Stimulated activated CD4-positive, alpha-beta T cell treated with anti-CD3 and anti-CD28 coated beads, Interleukin-15, amount 100 ng/mL, for 24 hours (primary cell): ENCODE results near the gene PSMD14.
A peak's percentile ranks its signal among the peaks of the same experiment; 100 is the strongest.

Source experiments
- DNase-seq: peaks from one replicate; pipeline ENCODE4 v3.0.0-alpha.2; 2020

PSMD14 gene

GRCh38 chr2:161420406-161421074, 112.3 kb downstream of the PSMD14 start:
- no peak for DNase-seq

- DNase-seq, result no peak
Observed at GRCh38 chr2:161421686-161422085, 113.5 kb downstream of the PSMD14 start.

DNA sequence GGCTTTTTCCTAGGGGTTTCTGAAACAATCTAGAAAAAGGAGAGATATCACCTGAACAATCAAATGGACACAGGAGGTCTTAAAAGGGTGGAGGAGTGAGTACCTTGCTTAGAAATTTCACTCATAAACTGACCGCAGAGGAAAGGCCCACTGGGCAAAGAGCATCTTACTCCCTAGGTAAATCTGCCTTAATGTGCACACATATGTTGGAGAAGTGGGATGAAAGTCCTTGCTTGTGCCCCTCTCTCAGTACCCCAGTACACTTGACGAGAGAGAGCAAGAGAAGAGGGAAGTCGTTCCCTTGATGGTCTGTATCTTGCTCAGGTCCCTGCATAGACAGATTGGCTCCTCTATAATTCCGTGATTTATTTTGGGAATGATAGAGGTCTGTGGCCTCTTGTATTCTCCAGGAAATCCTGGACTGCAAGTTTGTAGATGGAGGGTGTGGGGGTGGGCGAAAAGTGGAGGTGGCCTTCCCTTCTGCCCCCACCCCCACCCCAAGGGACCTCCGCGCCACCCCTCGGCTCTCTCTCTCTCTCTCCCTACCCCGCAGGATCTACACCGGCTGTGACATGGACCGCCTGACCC, 114.7 kb downstream of the PSMD14 start:
- DNase-seq, result no peak

GRCh38 chr2:161423421-161424393, 115.5 kb downstream of the PSMD14 start:
- no peak for DNase-seq

GRCh38 chr2:161424394-161424769, 116.2 kb downstream of the PSMD14 start:
- DNase-seq, result no peak

DNA sequence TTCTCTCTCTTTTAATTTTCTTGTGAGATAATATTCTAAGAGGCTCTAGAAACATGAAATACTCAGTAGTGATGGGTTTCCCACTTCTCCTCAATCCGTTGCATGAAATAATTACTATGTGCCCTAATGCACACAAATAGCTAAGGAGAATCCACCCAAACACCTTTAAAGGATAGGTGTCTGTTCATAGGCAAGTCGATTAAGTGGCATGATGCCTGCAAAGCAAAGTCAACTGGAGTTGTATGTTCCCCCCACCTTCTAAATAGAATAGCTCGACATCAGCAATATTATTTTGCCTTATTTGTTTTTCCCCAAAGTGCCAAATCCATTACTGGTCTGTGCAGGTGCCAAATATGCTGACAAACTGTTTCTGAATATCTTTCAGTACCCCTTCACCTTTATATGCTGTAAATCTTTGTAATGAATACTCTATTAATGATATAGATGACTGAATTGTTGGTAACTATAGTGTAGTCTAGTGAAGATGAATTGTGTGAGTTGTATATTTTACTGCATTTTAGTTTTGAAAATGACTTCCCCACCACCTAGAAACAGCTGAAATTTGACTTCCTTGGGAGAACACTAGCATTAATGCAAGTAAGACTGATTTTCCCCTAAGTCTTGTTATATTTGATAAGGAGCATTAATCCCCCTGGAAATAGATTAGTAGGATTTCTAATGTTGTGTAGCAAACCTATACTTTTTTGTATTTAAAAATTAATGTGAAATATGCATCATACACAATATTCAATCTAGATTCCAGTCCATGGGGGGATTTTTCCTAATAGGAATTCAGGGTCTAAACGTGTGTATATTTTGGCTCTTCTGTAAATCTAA, 116.9 kb downstream of the PSMD14 start:
- DNase-seq, result no peak

DNA sequence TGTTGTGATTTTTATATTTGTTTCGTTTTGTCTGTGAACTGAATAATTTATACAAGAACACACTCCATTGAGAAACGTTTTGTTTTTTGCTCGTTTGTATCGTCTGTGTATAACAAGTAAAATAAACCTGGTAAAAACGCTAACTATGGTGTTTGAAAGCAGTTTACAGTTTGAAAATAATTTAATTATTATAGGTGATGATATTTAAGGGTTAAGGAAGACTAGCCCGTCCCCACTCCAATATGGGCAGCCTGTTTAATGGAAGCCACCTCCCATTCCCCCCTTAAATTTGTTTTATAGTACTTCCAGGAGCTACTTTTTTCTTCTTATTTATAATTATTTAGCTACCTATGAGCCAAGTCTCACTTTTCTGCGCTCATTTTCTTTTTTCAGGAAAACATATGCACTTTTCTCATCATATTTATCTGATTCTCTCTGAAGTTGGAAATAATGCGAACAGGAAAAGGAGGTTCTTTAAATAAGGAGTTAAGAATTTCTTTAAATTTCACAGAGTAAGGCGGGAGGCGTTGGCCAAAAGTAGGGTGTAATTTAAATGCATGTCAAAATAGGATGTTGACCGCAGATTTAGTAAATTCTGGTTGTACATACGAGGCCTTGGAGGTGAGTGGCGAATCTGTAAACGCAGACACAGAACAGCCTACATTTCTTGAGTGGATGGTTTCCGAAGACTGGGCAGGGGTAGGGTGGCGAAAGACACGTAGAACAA, 117.7 kb downstream of the PSMD14 start:
- DNase-seq, result no peak

- no peak for DNase-seq
Observed at GRCh38 chr2:161426455-161426921, 118.3 kb downstream of the PSMD14 start.

DNA sequence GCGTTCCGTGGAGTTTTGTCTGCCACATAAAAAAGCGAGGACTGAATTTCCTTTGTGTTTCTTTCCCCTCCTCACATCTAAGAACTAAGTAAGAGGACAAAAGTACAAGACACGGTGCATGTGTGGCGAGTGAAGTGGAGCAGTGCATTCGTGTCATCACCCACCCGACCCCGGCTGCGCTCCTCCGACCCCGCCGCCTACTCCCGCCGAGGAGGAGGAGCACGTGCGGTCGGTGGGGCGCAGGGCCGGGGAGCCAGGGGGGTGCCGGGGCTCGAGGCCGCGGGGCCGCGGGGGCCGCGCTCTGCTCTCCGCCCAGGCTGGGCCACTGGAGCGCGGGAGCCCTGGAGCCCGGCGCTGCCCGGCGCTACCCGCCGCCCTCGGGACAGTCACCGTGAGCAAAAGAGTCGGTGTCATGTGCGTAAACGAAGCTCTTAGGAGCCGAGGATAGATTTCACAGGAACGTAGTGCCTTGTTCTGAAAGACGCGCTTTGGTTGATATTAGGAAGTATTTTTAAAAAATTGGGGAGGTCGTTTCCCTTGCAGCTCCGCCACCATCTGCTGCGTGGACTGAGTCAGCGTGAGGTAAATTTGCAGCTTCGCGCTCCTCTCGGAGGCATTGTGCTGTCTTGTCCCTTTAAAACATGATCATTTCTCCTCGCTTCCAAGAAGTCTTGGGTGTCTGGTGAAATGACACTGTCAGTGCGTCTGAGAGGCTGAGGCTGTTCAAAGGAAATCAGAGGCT, 118.9 kb downstream of the PSMD14 start:
- DNase-seq, result peak; percentile 48

DNA sequence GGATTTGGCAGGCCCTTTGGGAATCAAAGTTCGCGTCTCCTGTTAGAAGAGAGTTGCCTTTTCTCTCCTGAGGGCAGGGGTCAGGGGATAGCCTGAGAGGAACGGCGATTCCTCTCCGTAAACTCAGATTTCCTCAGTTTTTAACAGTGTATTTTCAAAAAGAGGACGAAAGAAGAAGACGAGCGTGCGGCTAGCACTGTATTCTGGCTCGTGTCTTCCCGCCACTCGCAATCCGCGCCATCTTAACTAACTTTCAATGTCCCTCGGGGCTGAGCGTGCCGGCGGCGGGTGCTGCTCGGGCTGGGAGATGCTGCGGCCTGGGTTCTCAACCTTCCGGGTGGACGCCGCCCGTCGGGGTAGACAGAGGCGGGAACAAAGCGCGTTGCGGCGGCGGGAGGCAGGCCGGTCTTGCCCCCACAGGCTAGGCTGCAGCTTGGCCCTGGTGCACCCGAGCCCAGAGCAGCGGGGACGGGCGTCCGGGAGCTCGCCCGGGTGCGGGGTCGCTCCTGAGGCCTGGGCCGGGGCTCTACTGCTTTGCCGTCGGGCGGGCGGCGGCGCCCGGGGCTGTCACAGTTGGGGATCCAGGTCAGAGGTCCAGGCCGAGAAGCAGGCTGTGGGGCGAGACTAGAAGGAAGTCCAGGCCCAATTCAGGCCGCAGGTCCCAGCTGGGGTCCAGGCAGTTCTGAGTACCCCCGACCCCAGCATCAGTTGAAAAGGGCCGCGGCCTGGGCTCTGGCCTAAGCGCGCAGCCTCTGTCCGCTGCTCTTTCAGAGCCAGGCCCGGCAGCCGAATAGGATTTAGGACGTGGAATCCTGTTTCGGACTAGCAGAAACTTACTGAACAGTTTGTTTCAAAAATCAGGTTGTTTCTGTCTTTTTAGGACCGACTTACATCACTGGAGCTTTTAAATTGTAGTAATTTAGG, 119.7 kb downstream of the PSMD14 start:
- DNase-seq, result no peak

GRCh38 chr2:161430386-161430785, 122.2 kb downstream of the PSMD14 start:
- DNase-seq, result no peak

DNA sequence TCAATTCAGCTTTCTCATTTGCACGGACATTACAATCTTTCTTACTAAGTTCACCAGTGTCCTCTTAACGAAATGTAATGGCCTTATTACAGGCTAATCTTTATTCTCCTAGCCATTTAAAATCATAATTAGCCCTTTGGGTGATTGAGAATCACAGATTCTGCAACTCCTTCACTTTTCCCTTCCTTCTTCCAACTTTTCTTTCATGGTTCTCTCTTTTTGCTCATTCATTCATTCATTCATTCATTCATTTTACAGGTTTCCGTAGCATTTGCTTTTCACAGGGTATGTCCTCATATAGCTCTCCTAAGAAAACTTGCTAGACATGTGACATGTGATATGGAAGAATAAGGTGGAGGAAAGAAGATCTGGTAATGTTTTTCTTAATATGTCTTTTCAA, 123.9 kb downstream of the PSMD14 start:
- DNase-seq, result no peak

DNA sequence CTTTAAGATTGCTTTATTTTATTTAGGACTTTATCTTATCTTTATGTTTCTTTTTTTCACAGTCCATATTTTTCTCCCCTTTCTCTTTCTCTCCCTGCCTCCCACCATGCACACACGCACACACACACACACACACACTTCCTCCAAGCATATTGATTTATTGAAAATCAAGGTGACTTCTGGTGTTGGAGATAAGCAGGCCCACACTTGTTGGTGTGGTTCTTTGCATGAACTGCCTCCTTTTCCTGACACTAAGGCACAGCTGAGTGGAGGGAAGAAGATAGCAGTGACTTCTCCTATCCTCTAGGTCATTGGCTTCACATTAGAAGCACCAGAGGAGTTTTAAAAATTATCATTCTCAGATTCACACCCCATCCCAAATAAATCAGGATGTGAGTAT, 125.9 kb downstream of the PSMD14 start:
- no peak for DNase-seq

- no peak for DNase-seq
Observed at GRCh38 chr2:161436411-161436810, 128.2 kb downstream of the PSMD14 start.

DNA sequence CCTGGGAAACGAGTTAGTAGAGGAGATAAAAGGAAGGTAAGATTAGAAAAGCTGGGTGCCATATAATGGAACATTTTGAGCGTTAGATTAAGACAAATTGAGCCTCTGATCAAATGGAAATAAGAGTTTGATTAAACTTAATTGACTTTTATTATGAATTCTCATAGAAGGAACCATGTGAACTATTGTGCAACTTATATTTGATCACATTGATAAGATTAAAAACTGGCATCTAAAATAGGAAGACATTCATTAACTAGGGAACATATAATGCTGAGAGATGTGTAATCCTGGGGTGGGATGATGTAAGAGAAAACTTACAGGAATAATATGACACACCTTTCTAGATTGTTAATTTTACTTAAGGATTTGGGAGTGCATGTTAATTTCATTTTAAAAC, 130.4 kb downstream of the PSMD14 start:
- DNase-seq, result no peak

DNA sequence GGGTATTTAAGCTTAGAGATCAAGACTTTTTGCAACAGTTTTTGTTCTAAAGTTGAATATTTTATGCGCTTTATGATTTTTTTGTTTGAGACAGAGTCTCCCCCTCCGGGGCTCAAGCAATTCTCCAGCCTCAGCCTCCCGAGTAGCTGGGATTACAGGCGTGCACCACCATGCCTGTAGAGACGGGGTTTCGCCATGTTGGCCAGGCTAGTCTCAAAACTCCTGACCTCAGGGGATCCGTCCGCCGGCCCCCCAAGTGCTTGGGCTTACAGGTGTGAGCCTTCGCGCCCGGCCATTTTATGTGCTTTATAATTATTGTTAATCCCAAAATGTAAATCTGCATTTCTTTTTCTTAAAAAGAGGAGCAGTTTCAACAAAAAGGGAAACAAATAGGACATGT, 136.9 kb downstream of the PSMD14 start:
- no peak for DNase-seq

DNA sequence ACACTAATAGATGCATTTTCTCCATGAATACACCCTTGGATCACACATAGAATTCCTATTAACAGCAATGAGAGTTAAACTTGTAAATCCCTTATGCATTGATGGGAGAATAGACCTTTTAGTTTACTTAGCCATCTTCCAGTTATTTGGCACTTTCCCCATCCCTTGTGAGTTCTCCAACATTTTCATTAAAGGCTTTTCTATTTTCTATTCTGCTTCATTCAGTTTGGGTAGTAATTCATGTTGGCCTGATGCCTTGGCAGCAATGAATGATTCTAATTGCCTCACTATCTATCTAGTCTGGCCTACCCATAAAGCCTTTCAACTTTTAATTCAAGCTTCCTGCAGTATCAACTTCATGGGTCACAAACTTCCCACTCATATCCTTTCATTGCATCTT, 140.2 kb downstream of the PSMD14 start:
- DNase-seq, result no peak
